ENCODE measurements around the gene THUMPD2. TPM values are rescaled to one million over a fixed set of nuclear protein-coding genes. Genes with fewer than 3 reads are reported as not detected.

Gene THUMPD2
- total RNA-seq, 5 donors from 2014 or later (not counting 1 experiment from before 2014, with no cell fraction given), result 7.9 to 12.0 (median 11.8) TPM

- POLR2A ChIA-PET, result interaction anchor here (0.5 to 0.6 kb wide), 2 partner anchors 30 to 31 kb away, joined by 3 to 11 read pairs; no protein-coding TSS in a partner anchor
These were observed 2.6 kb upstream of the THUMPD2 start for GRCh38 chr2:39781697-39782096.

GRCh38 chr2:39780825-39781600, 2.0 kb upstream of the THUMPD2 start:
- H3K27me3 ChIP-seq (replicated peaks in 1 of 2; ENCODE audit: control insufficient read depth in 2 of 2, extremely low read depth in 1 of 2, insufficient read depth in 2 of 2, low read length in 1 of 2), result no peaks in the 10 kb centered on the region
- Mint-ChIP-seq H3K4me3 (peak overlapping the region; percentile 90 to 98 (median 95)), H3K27me3 (peaks cover 0 to 4% of the 10 kb centered on the region in 2 donors), H3K27ac (peak overlapping the region; percentile 13 to 40), H3K4me1 (peaks cover 42 to 56% (median 48%) of the 10 kb centered on the region in 3 donors), H3K36me3 (no peaks in the 10 kb centered on the region), H3K9me3 (no peaks in the 10 kb centered on the region)
- no peak overlapping the region for H3K27ac ChIP-seq (ENCODE audit: low read length)
- POLR2A ChIA-PET, result interaction anchor here (0.5 to 0.6 kb wide), 2 partner anchors 30 kb away, joined by 3 to 11 read pairs; no protein-coding TSS in a partner anchor
- no peaks in the 10 kb centered on the region for H3K9me3 ChIP-seq
- H3K4me1 ChIP-seq (ENCODE audit: control insufficient read depth in 1 of 2, extremely low read depth in 1 of 2, insufficient read depth in 2 of 2, low read length in 2 of 2), result peaks cover 9 to 13% of the 10 kb centered on the region in 2 experiments
- no peak overlapping the region for H3K4me3 ChIP-seq (ENCODE audit: control insufficient read depth in 1 of 2, extremely low read depth in 1 of 2, low read length in 1 of 2)
- CTCF ChIA-PET, result no interaction called here
- WGBS (ENCODE audit: insufficient coverage), result 49% methylated on average over 10 of the region's 14 CpGs
- ATAC-seq (replicated peaks in 1 of 4) (no peak), DNase-seq (peak in 1 of 35 experiments; percentile 9)
- H3K36me3 ChIP-seq (ENCODE audit: control insufficient read depth in 2 of 2, extremely low read depth in 1 of 2, insufficient read depth in 1 of 2, low read length in 1 of 2), result no peaks in the 10 kb centered on the region

More at GRCh38 chr2:39781697-39782096, 2.6 kb upstream of the THUMPD2 start:
- Mint-ChIP-seq H3K9me3 (no peaks in the 10 kb centered on the region), H3K36me3 (no peaks in the 10 kb centered on the region), H3K4me1 (peaks cover 40 to 52% (median 43%) of the 10 kb centered on the region in 3 donors), H3K4me3 (peak overlapping the region in 1 of 3 donors; percentile 95), H3K27ac (no peak overlapping the region), H3K27me3 (peaks cover 0 to 6% of the 10 kb centered on the region in 2 donors)
- WGBS (ENCODE audit: insufficient coverage), result no CpG with 5 or more reads among the region's 1 CpG
- CTCF ChIA-PET, result no interaction called here
- no peak overlapping the region for H3K4me3 ChIP-seq (ENCODE audit: control insufficient read depth in 1 of 2, extremely low read depth in 1 of 2, low read length in 1 of 2)
- H3K4me1 ChIP-seq (ENCODE audit: control insufficient read depth in 1 of 2, extremely low read depth in 1 of 2, insufficient read depth in 2 of 2, low read length in 2 of 2), result peaks cover 9 to 13% of the 10 kb centered on the region in 2 experiments
- DNase-seq, result no peak
- H3K36me3 ChIP-seq (ENCODE audit: control insufficient read depth in 2 of 2, extremely low read depth in 1 of 2, insufficient read depth in 1 of 2, low read length in 1 of 2), result no peaks in the 10 kb centered on the region
- no peak overlapping the region for H3K27ac ChIP-seq (ENCODE audit: low read length)
- H3K9me3 ChIP-seq, result no peaks in the 10 kb centered on the region
- no peak for ATAC-seq (replicated peaks in 1 of 4)
- H3K27me3 ChIP-seq (replicated peaks in 1 of 2; ENCODE audit: control insufficient read depth in 2 of 2, extremely low read depth in 1 of 2, insufficient read depth in 2 of 2, low read length in 1 of 2), result no peaks in the 10 kb centered on the region

DNA sequence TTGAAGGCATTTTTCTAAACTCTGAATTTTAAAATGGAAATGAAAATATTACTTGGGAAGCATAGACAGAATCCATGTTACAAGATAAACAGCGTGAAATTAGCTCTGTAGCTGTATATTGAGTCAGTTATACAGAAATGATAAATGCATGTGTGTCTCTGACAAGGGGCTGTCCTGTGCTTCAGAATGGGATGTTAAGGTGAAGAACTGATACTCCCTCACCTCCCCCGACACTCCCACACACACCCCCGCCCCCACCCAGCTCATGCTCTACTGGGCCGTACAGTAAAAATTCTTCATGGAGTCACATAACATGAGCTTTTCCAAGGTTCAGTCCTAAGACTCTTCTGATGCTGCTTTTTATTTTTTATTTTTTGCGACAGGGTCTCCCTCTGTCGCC, 869 bp upstream of the THUMPD2 start:
- no peak for ATAC-seq (replicated peaks in 1 of 4)
- Histone ChIP-seq H3K4me3 (ENCODE audit: control insufficient read depth in 1 of 2, extremely low read depth in 1 of 2, low read length in 1 of 2) (no peak overlapping the region), H3K4me1 (ENCODE audit: control insufficient read depth in 1 of 2, extremely low read depth in 1 of 2, insufficient read depth in 2 of 2, low read length in 2 of 2) (peaks cover 12 to 15% of the 10 kb centered on the region in 2 experiments), H3K9me3 (no peaks in the 10 kb centered on the region), H3K36me3 (ENCODE audit: control insufficient read depth in 2 of 2, extremely low read depth in 1 of 2, insufficient read depth in 1 of 2, low read length in 1 of 2) (no peaks in the 10 kb centered on the region), H3K27ac (ENCODE audit: low read length) (no peak overlapping the region), H3K27me3 (replicated peaks in 1 of 2; ENCODE audit: control insufficient read depth in 2 of 2, extremely low read depth in 1 of 2, insufficient read depth in 2 of 2, low read length in 1 of 2) (no peaks in the 10 kb centered on the region)
- no peak for DNase-seq
- Mint-ChIP-seq H3K4me1 (peaks cover 50 to 65% (median 56%) of the 10 kb centered on the region in 3 donors), H3K4me3 (peak overlapping the region; percentile 90 to 98 (median 95)), H3K36me3 (no peaks in the 10 kb centered on the region), H3K9me3 (no peaks in the 10 kb centered on the region), H3K27ac (peak overlapping the region; percentile 33 to 88), H3K27me3 (no peaks in the 10 kb centered on the region)
- ChIA-PET CTCF (no interaction called here), POLR2A (no interaction called here)
- 89% methylated on average over 3 of the region's 6 CpGs for WGBS (ENCODE audit: insufficient coverage)

GRCh38 chr2:39779341-39779851, 338 bp upstream of the THUMPD2 start:
- Mint-ChIP-seq H3K4me1 (peaks cover 54 to 69% (median 60%) of the 10 kb centered on the region in 3 donors), H3K27me3 (no peaks in the 10 kb centered on the region), H3K36me3 (no peaks in the 10 kb centered on the region), H3K27ac (peak overlapping the region; percentile 33 to 88), H3K4me3 (peak overlapping the region; percentile 90 to 98 (median 95)), H3K9me3 (no peaks in the 10 kb centered on the region)
- peaks cover 12 to 16% of the 10 kb centered on the region in 2 experiments for H3K4me1 ChIP-seq (ENCODE audit: control insufficient read depth in 1 of 2, extremely low read depth in 1 of 2, insufficient read depth in 2 of 2, low read length in 2 of 2)
- 50% methylated on average over 7 of the region's 9 CpGs for WGBS (ENCODE audit: insufficient coverage)
- ChIA-PET CTCF (no interaction called here), POLR2A (no interaction called here)
- H3K9me3 ChIP-seq, result no peaks in the 10 kb centered on the region
- H3K4me3 ChIP-seq (ENCODE audit: control insufficient read depth in 1 of 2, extremely low read depth in 1 of 2, low read length in 1 of 2), result peak overlapping the region; percentile 73 to 92
- no peaks in the 10 kb centered on the region for H3K36me3 ChIP-seq (ENCODE audit: control insufficient read depth in 2 of 2, extremely low read depth in 1 of 2, insufficient read depth in 1 of 2, low read length in 1 of 2)
- H3K27me3 ChIP-seq (replicated peaks in 1 of 2; ENCODE audit: control insufficient read depth in 2 of 2, extremely low read depth in 1 of 2, insufficient read depth in 2 of 2, low read length in 1 of 2), result no peaks in the 10 kb centered on the region
- no peak overlapping the region for H3K27ac ChIP-seq (ENCODE audit: low read length)
- no peak for DNase-seq
- no peak for ATAC-seq (replicated peaks in 1 of 4)

- no peak overlapping the region for H3K27ac ChIP-seq (ENCODE audit: low read length)
- no peak for DNase-seq
- H3K27me3 Mint-ChIP-seq, result no peaks in the 10 kb centered on the region
- no peaks in the 10 kb centered on the region for H3K9me3 Mint-ChIP-seq
- CTCF ChIA-PET, result interaction anchor here in 1 of 2 donors (1.2 kb wide), 1 partner anchor 20 kb away, joined by 4 read pairs; no protein-coding TSS in a partner anchor
- POLR2A ChIA-PET, result no interaction called here
- H3K4me3 ChIP-seq (ENCODE audit: control insufficient read depth in 1 of 2, extremely low read depth in 1 of 2, low read length in 1 of 2), result peak overlapping the region; percentile 73 to 92
- H3K4me1 Mint-ChIP-seq, result peaks cover 65 to 73% (median 69%) of the 10 kb centered on the region in 3 donors
- no peaks in the 10 kb centered on the region for H3K36me3 ChIP-seq (ENCODE audit: control insufficient read depth in 2 of 2, extremely low read depth in 1 of 2, insufficient read depth in 1 of 2, low read length in 1 of 2)
- peak overlapping the region; percentile 77 to 89 for H3K27ac Mint-ChIP-seq
- H3K9me3 ChIP-seq, result no peaks in the 10 kb centered on the region
- no peaks in the 10 kb centered on the region for H3K36me3 Mint-ChIP-seq
- peak overlapping the region; percentile 90 to 98 (median 95) for H3K4me3 Mint-ChIP-seq
- peaks cover 12 to 16% of the 10 kb centered on the region in 2 experiments for H3K4me1 ChIP-seq (ENCODE audit: control insufficient read depth in 1 of 2, extremely low read depth in 1 of 2, insufficient read depth in 2 of 2, low read length in 2 of 2)
- ATAC-seq (replicated peaks in 1 of 4), result no peak
- no peaks in the 10 kb centered on the region for H3K27me3 ChIP-seq (replicated peaks in 1 of 2; ENCODE audit: control insufficient read depth in 2 of 2, extremely low read depth in 1 of 2, insufficient read depth in 2 of 2, low read length in 1 of 2)
- WGBS (ENCODE audit: insufficient coverage), result no CpG with 5 or more reads among the region's 2 CpGs
These were observed 825 bp downstream of the THUMPD2 start for GRCh38 chr2:39778233-39778632.

- Mint-ChIP-seq H3K36me3 (peaks cover 24% of the 10 kb centered on the region), H3K27me3 (no peaks in the 10 kb centered on the region), H3K4me3 (no peak overlapping the region), H3K9me3 (no peaks in the 10 kb centered on the region), H3K27ac (no peak overlapping the region), H3K4me1 (peaks cover 47 to 56% (median 50%) of the 10 kb centered on the region in 3 donors)
- WGBS (ENCODE audit: insufficient coverage), result no CpG with 5 or more reads among the region's 1 CpG
- no peak for ATAC-seq (replicated peaks in 1 of 4)
- Histone ChIP-seq H3K4me3 (ENCODE audit: control insufficient read depth in 1 of 2, extremely low read depth in 1 of 2, low read length in 1 of 2) (no peak overlapping the region), H3K27me3 (replicated peaks in 1 of 2; ENCODE audit: control insufficient read depth in 2 of 2, extremely low read depth in 1 of 2, insufficient read depth in 2 of 2, low read length in 1 of 2) (no peaks in the 10 kb centered on the region), H3K4me1 (ENCODE audit: control insufficient read depth in 1 of 2, extremely low read depth in 1 of 2, insufficient read depth in 2 of 2, low read length in 2 of 2) (peaks cover 3 to 4% of the 10 kb centered on the region in 2 experiments), H3K36me3 (ENCODE audit: control insufficient read depth in 2 of 2, extremely low read depth in 1 of 2, insufficient read depth in 1 of 2, low read length in 1 of 2) (peaks cover 0 to 9% of the 10 kb centered on the region in 2 donors), H3K27ac (ENCODE audit: low read length) (no peak overlapping the region), H3K9me3 (no peaks in the 10 kb centered on the region)
- DNase-seq, result no peak
- POLR2A ChIA-PET, result no interaction called here
- CTCF ChIA-PET, result no interaction called here
These were observed 6.3 kb downstream of the THUMPD2 start for GRCh38 chr2:39772812-39773152.
